GM12801 (cell line): Measurements from ENCODE around the gene VSTM2L.

Experiments used
- TF ChIP-seq, protein P1 (sequence below): IDR thresholded peaks from one replicate; pipeline ENCODE4 v1.5.1; 2011; ENCODE audit warnings: control low read depth; ENCODE audit not compliant: insufficient read length; ENCODE audit errors: extremely low read depth

Gene VSTM2L

DNA sequence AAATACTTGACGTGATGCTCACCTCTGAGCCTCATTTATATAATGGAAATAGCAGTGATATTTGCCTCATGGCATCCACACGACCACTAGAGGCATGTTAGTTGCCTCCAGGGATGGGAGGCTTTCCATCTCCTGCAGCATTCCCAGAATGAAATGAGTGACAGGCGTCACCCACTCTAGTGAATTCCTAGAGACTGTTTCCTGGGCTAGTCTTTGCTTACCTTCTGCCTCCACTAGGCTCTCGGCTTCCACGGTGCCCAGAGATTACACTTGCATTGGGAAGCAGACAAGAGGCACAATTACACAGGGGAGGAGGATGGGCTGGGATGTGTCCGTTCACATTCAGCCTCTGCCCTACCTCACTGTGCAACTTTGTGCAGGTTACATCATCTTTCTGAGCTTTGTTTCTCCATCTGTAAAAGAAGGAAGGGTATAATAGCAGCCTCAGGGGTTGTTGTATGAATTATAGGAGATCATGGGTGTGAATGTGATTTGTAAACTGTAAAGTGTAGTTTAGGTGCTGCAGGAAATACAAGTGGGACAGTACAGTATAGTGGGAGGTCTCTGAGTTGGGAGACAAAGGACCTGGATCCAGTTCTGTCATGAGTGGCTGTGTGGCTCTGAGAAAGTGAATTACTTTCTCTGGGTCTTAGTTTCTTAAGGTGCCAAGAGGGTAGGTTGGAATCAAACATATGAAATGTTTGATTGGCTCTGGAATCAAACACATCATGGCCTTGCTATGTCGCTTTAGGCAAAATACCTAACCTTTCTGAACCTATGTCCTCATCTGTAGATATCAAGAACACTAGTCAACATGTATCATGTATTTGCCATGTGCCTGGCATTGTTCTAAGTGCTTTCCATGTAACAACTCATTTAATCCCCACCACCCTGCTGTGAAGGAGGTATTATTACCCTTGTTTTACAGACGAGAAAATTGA, 3.6 kb upstream of the VSTM2L start:
- TF ChIP-seq, protein P1, sequence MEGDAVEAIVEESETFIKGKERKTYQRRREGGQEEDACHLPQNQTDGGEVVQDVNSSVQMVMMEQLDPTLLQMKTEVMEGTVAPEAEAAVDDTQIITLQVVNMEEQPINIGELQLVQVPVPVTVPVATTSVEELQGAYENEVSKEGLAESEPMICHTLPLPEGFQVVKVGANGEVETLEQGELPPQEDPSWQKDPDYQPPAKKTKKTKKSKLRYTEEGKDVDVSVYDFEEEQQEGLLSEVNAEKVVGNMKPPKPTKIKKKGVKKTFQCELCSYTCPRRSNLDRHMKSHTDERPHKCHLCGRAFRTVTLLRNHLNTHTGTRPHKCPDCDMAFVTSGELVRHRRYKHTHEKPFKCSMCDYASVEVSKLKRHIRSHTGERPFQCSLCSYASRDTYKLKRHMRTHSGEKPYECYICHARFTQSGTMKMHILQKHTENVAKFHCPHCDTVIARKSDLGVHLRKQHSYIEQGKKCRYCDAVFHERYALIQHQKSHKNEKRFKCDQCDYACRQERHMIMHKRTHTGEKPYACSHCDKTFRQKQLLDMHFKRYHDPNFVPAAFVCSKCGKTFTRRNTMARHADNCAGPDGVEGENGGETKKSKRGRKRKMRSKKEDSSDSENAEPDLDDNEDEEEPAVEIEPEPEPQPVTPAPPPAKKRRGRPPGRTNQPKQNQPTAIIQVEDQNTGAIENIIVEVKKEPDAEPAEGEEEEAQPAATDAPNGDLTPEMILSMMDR, result no peak

DNA sequence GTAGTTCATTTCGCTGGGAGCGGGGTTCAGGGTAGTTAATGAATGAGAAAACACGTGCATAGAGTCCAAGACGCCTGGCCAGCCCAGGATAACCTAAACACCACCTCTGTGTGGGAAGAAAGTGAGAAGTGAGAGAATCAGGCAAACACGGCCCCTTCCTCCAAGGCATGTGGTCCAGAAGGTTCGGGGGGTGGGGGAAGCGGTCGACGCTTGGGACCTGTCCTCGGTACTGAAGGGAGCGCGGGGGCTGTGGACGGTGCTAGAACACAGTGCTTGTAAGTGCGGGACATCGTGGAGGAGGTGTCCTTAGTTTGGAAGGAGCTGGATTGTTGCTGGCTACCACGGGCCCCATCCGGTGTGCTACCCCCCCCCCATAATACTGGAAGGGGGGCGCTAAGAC, 1.7 kb upstream of the VSTM2L start:
- TF ChIP-seq, protein P1, result no peak

DNA sequence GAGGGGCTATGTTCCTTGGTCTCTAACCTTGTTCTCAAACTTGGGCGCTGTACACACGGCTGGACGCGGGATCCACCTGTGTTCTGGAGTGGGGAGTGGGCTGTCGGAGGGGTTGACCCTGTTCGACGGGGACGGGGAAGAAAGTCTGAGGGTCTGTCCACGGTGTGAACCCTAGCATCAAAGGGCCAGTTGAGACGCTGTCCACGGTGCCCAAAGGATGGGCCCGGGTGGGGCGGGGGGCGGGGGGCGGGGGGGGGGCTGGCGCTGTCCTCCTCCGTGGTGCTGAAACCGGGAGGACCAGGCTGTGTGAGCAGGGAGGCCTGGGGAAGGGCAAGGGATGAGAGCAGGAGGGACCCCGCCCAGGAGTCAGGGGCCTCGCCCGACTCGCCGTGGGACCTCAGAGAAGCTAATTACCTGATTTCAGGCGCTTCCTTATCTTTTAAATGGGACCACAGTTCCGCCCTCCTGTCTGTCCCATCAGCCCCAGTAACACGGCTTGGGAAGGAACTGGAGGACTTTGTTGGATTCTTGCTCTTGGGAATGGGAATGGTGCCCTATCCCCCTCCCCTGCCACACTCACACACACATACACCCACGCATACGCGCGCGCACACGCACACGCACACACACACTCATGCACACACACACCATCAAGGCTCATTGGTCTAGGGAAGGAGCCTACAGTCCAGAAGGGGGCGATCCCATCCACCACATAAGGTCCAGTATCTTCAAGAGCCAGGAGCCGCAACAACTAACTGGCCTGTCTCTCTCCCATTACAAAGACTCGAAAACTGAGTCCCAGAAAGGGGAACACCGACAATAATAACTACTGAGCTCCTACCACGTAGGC, 1.0 kb upstream of the VSTM2L start:
- TF ChIP-seq, protein P1, result no peak

GRCh38 chr20:37903317-37904007, 535 bp downstream of the VSTM2L start:
- TF ChIP-seq, protein P1, result no peak

GRCh38 chr20:37904008-37904642, 1.2 kb downstream of the VSTM2L start:
- TF ChIP-seq, protein P1, result no peak

- TF ChIP-seq, protein P1, result no peak
Observed at GRCh38 chr20:37904845-37905373, 2.0 kb downstream of the VSTM2L start.
